Amygdala (tissue), 56 donors: Measurements from ENCODE around the gene MAPK14.
A peak's percentile ranks its signal among the peaks of the same experiment; 100 is the strongest.

Source experiments
- DNase-seq, 56 donors: peaks; one replicate each; lab custom pipeline; 2025; lab: John Stamatoyannopoulos, UW

The MAPK14 gene

DNA sequence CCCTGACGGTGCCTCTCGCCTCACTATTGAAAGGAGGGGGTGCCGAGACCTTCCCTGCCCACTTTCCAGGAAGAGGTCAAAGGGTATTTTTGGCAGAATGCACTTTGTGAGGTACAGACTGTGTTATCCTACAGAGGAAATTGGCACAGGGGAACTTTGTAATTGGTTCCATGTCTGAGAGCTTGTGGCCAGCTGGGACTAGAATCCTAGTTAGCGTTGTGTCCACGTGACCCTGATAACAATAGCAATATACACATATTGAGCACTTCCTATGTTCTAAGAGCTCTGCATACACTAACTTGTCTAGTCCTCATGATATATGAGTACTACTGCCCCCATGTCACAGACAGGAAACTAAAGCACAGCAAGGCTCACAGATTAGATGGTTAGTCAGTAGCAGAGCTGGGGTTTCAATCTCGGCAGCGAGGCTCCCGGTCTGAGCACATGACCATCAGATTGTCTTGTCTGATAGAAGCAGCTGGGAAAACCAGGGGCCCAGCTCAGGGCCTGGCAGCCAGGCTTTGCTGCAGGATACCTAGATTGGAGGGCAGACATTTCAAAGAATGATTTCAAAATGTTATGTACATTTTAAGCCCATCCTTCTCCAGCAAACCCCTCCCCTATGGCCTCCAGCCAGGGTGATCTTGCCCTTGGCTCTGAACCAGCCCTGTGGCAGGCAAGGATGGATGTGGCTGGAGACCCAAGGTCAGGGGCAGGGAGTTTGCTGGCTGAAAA, 104.1 kb downstream of the MAPK14 start:
- DNase-seq, result peak in 6 of 56 donors; percentile 13 to 41 (median 33)

DNA sequence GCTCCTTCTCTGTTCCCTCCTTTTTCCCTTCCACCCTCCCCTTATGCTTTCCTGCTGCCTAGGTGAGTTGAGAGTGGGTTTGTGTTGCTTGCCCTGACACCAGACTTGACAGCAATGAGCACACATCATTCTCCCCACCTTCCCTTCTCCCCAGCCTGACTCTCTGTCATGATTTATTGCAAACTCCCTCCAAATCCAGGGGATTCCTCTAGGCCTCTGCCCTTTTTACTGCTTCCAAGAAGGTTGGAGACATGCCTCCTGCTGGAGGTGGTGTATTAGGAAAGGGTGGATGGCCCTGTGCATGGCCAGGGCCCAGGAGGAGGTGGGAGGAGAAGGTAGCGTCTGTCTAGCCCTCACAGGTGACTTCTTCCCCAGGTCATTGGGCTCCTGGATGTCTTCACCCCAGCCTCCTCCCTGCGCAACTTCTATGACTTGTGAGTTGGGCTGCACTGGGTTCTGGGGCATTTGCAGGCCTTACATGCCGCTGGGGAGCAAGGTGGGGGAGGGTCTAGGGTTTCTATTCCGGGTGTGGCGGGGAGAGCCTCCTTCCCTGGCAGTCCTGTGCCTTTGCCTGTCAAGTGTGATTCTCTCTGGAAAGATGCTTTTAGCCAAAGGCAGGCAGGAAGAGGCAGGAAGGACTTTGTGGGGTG, 104.8 kb downstream of the MAPK14 start:
- no peak for DNase-seq

DNA sequence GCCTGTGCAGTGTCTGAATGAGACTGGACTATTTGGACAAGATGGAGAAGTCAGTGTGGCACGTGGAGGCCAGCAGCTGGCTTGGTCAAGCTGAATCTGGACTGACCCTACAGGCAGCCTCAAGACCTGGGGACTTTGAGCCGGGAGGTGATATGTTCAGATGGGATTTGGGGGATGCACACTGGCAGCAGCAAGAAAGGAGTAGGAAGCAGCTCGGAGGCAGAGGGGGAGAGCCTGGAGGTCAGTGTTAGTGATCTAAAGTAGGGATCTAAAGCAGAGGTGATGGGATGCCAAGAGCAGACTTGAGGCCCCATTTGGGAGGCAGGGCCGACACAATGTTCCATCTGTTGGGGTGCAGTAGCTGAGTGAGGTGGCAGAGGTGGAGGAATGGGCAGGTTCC, 105.5 kb downstream of the MAPK14 start:
- no peak for DNase-seq

DNA sequence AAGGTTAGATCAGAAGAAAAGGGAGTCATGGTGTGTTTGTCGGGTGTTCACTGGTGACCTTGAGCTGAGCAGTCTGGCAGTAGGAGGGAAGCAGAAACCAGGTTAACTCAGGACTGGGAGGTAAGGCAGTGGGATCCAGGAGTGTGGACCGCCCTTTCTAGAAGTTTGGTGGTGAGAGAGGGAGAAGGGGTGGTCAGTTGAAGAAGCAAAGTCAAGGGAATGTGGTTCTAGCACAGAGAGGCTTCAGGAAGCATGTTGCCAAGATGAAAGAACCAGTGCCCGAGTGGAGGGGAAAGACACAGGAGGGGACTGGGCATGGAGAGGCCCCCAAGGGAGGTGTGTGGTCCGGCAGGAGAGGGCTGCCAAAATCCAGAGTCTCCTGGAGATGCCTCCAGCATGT, 106.3 kb downstream of the MAPK14 start:
- DNase-seq, result no peak

DNA sequence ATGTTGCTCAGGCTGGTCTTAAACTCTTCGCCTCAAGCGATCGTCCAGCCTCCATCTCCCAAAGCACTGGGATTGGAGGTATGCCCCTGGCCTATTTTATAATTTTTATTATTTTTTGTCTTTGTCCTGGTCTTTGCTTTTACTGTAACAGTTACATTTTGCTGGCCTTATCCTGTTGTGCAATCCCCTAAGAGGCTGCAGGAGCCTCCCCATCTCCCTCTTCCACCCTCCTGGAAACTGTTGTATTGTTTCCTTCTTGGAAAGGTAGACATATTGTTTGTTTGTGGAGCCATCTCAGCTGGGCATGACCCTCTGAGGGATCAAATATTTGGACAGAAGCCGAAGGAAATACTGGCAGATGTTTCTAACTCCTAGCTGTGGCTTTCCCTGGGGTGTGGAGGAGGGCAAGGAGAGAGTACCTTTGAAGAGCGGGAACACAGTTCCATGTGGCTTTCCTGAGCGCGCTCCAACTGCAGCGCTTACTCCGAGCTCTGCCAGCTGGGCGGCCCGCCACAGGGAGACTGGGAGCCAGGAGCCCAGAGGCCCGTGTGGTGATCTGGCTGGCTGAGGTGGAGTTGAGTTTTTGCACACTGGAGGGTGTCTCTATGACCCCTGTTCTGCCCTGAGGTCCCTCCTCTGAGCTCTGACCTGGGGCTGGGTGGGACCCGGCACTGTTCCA, 107.6 kb downstream of the MAPK14 start:
- DNase-seq, result peak in 3 of 56 donors; percentile 15 to 36 (median 18)

DNA sequence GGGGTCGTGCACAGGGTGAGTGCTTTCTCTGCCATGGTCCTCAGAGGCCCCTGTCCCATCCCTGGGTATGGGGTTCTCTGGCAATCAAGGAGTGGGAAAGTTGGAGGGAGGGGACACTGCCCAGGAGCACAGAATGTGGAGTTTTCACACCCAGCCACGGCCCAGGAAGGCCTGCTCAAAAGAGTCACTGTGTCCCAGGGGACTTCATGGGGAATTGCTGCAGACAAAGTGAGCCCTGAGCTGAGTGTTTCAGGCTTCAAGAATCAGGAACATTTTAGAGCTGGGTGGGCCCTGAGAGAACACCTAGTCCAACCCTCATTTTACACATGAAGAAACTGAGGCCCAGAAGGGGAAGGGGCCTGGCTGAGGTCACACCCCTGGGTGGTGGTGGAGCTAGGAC, 108.4 kb downstream of the MAPK14 start:
- DNase-seq, result no peak

DNA sequence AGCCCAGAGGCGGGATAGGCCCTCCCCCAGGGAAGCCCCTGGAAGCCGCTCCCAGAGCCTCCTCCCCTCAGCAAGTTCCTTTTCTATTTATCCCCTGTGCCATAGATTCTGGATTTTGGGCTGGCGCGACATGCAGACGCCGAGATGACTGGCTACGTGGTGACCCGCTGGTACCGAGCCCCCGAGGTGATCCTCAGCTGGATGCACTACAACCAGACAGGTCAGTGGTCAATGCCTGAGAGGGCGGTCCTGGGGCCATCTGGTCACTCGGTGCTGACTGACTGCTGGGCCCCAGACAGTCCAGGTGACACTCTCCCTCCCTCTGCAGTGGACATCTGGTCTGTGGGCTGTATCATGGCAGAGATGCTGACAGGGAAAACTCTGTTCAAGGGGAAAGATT, 108.9 kb downstream of the MAPK14 start:
- no peak for DNase-seq

DNA sequence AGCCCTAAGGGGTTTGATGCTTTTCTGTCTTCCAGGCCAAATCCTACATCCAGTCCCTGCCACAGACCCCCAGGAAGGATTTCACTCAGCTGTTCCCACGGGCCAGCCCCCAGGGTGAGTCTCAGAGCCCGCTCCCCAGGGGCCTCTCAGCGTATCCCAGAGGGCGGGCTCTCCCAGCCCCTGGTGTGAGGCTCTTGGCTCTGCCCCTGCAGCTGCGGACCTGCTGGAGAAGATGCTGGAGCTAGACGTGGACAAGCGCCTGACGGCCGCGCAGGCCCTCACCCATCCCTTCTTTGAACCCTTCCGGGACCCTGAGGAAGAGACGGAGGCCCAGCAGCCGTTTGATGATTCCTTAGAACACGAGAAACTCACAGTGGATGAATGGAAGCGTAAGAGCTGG, 111.1 kb downstream of the MAPK14 start:
- no peak for DNase-seq

DNA sequence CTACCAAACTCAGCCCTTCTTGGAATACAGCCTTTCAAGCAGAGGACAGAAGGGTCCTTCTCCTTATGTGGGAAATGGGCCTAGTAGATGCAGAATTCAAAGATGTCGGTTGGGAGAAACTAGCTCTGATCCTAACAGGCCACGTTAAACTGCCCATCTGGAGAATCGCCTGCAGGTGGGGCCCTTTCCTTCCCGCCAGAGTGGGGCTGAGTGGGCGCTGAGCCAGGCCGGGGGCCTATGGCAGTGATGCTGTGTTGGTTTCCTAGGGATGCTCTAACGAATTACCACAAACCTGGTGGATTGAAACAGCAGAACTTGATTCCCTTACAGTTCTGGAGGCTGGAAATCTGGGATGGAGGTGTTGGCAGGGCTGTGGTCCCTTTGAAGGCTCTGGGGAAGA, 111.8 kb downstream of the MAPK14 start:
- peak in 5 of 56 donors; percentile 16 to 38 (median 34) for DNase-seq

DNA sequence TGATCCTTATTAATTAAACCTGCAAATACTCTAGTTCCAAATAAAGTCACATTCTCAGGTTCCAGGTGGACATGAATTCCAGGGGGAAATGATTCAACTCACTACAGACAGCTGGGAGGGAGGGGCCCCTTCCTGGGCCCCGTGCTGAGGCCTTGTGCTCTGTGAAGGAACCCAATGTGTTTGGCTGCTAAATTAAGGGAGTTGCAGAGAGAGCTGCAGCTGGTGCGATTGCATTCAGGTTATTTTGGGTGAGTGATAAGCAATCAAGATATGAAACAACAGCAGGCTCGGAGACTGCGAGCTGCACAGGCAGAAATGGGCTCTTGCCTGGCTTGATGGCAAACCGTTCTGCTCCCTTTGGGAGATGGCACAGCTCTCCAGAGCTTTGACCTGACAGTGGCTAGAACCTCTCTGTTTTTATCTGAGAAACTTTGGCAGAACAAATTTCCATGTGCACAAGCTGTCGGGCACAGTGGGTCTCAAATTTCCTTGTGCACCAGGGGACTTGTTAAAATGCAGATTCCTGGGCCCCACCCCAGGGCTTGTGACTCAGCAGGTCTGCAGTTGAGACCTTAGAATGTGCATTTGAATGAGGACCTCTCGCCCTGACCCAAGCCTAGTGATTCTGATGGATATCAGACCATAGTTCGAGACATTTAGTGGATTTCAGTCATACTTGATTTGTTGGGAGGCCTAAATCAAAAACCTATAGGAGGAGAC, 112.5 kb downstream of the MAPK14 start:
- peak in 3 of 56 donors; percentile 21 to 24 (median 23) for DNase-seq

DNA sequence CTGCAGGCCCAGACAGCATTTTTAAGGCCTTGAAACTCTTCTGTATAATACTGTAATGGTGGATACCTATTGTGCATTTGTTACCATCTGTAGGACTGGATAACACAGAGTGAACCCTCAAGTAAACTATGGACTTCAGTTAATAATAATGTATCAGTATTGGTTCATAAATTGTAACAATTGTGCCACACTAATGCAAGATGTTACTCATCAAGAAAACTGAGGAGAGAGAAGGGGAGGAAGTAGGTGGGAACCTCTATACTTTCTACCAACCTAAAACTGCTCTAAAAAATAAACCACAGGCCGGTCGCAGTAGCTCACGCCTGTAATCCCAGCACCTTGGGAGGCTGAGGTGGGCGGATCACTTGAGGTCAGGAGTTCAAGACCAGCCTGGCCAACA, 113.5 kb downstream of the MAPK14 start:
- no peak for DNase-seq

DNA sequence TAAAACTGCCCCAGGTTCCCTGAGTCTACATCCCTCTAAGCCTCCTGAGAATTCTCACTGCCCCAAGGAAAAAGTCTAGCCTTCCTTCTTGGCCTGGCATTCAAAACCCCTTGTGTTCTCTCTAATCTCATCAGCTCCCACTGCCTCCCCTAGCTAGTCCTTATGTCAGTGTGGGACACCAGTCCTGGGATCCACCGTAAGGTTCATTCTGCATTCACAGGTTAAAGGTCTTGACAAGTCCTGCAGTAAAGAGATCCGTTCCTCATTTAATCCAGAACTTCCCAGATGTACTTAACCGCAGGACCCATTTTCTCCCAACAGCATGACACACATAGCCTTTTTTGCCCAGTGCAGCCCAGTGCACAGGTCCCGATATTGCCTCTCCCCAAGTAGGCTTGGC, 114.4 kb downstream of the MAPK14 start:
- DNase-seq, result no peak

DNA sequence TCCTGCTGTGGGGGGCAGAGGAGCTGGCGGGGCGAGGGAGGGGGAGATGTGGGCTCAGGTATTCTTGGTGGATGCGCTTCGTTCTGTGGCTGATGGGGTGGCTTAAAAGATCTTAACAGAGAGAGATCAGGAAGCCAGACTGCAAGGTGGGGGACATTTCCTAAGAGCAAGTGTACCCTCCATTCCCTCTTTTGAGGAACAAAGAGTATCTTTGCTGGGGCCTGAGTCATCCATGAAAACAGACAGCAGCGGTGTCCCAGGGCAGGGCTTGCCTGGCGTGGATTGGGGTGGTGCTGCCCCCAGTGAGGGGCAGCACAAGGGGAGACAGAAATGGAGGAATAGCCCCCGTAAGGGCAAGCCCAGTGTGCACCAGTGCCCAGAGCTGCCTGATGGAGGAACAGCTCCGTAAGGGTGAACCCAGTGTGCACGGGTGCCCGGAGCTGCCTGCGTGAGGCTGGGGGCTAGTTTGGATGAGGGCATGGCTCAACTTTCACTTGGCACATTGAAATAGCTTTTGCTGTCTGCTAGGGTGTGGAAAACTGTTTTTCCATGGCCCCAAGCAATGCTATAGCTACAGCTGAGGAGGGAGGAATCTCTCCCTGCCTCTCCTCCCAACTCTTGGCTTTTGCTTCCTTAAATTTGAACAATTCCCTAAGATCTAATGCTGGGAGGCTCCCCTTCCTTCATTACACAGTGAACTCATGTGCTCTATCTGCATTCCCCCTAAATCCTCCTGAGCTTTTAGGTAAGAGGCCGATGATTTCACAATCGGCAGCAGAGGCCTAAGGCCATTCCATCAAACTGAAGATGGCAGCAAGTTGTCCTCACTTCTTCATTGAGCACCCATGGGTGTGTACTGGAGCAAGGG, 115.6 kb downstream of the MAPK14 start:
- DNase-seq, result no peak

DNA sequence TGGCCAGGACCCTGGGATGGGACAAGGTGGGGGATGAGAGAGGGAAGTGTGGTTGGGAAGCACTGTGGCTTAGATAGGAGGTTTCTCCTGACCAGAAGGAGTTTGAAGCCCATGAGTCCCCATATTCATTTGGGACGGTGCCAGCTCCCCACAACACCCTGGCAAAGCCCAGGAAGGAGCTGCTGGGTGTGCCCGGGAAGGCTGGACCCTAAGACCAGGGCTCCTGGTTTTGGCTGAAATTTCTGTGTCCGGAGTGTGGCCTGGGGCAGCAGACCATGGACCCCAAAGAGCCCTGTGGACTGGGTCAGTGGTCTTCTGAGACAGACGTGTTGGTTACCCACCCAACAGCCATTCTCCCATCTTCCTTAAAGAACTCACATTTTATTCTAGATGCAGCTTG, 117.9 kb downstream of the MAPK14 start:
- no peak for DNase-seq

DNA sequence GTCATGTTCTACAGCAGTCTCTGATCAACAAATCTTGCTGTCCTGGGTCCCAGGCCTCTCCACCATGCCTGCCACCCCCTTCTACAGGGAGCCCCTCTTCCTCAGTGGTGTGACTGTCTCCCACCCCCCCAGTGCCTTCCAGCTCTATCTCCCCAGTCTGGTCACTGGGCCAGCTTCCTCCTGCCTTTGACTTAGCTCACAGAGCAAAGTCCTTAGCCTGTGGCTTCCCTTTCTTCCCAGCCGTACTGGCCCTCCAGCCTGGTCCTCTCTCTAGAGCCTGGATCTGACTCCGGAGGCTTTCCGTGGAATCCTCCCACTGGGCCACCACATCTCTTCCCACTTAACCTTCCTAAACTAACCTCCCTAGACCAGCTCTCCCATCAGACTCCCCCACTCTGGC, 119.7 kb downstream of the MAPK14 start:
- no peak for DNase-seq

DNA sequence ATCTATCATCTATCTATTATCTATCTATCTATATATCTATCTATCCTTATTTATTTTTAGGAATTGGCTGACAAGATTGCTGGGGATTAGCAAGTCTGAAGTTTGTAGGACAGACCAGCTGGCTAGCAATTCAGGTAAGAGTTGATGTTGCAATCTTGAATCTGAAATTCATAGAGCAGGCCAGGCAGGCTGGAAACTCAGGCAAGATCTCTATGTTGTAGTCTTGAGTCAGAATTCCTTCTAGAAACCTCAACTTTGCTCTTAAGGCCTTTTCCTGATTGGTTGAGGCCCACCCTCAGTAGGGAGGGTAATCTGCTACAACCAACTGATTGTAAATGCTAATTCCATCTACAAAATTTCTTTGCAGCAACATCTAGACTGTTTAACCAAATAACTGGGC, 121.9 kb downstream of the MAPK14 start:
- no peak for DNase-seq

DNA sequence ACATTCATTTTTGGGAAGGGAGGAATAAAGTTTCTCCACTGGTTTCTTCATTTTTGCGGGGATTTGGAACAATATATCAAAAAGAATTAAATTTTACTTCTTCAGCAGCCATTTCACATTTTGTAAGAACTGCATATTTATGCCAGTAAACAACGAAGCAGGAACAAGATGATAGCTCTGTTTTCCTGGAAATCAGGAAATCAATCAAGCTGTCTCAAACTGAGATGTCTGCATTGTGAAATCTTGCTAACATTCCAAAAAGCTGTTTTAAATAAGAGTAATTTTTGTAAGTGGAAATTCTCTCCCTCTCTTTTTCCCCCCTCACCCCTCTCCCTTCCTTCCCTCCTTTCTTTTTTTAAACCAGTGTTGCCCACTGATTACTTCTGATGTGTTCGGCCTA, 122.7 kb downstream of the MAPK14 start:
- no peak for DNase-seq

DNA sequence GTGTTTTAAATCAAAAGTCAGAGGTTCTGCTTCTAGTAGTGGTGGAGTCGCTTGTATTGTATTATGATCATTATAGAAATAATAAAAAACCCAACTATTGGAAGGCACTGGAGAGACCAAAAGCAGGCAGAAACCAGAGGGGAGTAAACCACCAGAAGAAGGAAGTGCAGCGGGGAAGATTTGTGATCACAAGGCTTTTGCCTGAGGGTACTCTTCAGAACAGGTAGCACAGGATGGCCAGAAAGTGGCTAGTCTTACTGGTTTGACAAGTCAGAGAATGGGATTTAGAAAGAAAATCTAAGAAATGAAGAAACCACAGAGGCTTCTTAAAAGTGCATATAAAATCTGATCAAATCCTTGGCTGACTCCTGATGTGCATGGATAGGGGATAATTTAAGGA, 126.7 kb downstream of the MAPK14 start:
- DNase-seq, result no peak

DNA sequence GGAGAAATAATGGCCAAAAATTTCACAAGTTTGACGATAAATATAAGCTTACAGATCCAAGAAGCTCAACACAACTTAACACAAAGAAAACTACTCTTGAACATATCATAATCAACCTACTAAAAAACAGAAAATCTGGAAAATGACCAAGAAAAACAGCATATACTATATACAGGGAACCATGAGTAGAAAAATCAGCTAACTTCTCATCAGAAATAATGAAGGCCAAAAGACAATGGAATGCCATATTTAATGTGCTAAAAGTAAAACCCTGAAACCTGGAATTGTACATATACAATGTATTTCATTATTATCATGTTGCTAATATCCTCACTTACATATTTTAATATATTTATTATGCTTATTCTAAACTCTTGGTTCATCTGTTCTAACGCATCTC, 128.1 kb downstream of the MAPK14 start:
- DNase-seq, result no peak

DNA sequence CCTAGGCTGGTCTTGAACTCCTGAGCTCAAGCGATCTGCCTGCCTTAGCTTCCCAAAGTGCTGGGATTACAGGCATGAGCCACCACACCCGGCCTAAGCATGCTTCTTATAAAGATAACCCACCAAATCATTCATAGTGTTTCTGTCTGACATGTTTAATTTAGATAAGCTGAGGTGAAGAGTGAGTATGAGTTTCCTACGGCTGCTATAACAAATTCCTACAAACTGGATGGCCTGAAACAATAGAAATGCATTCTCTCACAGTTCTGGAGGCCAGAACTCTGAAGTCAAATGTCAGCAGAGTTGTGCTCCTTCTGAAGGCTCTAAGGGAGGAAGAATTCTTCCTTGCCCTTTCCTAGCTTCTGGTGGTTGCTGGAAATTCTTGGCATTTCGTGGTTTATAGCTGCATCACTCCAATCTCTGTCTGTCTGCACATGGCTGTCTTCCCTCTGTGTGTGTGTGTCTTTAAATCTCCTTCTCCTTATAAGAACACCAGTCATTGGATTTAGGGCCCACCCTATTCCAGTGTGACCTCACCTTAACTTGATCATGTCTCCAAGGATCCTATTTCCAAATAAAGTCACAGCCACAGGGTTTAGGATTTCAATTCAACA, 132.6 kb downstream of the MAPK14 start:
- no peak for DNase-seq
